Activated CD4-positive, alpha-beta T cell treated with anti-CD3 and anti-CD28 coated beads for 1 hour (primary cell): ENCODE results near the gene ANKRD33B.
"Not testable (repeated sequence)": the region's sequence is repeated elsewhere in the genome, so short reads cannot be mapped to it uniquely, and the experiment has no call there.

Source experiments
- DNase-seq: peaks from one replicate; pipeline ENCODE4 v3.0.0-alpha.2; 2020

The ANKRD33B gene

GRCh38 chr5:10538103-10538788, 25.6 kb upstream of the ANKRD33B start:
- no peak for DNase-seq

GRCh38 chr5:10538789-10539686, 24.8 kb upstream of the ANKRD33B start:
- no peak for DNase-seq

- DNase-seq = no peak
Measured at GRCh38 chr5:10539687-10539998, 24.2 kb upstream of the ANKRD33B start.

DNA sequence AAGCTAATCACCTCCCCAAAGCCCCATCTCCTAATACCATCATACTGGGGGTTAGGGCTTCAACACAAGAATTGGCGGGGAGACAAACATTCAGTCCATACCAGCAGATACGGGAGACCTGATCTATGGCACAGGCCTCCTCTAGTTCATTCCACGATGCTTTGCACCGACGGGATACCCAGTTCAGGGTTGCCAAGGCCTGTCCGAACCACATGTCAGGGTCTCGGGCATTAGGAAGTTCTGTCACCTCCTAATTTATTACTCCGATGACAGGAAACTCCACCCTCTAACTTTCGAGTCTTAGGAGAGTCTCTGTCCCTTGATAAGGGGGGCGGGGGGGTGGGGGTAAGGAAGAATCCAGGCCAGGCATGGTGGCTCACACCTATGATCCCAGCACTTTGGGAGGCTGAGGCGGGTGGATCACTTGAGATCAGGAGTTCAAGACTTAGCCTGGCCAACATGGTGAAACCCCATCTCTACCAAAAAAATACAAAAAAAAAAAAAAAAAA, 23.8 kb upstream of the ANKRD33B start:
- DNase-seq = no peak

DNA sequence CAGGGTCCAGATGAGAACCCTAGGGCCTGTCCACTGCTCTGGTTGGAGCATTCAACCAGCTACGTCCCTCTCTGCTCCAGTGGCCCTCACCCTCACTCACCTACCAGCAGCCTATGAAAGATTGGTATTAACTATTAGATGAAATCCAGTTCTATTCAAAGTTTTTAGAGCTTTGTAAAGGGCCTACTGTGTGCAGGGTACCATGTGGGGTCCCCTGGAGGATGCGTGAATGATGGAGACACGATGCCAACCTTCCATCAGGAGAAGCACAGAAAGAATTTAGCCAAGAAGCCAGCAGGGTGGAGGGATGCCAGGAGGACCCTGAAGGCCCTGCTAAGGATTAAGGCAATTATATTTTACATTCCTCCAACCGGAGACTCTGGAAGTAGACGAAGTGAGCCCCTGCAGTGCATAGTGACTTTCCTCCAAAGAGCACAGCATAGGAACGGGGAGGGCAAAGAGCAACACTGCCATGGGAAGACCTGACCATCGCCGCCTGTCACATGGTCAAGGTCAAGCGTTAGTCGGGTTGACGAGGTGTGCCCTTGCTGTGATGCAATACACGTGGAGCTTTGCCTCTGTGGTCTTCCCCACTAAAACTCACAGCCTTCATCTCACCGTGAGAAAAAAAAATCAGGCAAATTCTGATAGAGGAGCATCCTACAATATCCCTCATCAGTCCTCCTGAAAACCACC, 22.8 kb upstream of the ANKRD33B start:
- no peak for DNase-seq

GRCh38 chr5:10542055-10542550, 21.8 kb upstream of the ANKRD33B start:
- DNase-seq = no peak

DNA sequence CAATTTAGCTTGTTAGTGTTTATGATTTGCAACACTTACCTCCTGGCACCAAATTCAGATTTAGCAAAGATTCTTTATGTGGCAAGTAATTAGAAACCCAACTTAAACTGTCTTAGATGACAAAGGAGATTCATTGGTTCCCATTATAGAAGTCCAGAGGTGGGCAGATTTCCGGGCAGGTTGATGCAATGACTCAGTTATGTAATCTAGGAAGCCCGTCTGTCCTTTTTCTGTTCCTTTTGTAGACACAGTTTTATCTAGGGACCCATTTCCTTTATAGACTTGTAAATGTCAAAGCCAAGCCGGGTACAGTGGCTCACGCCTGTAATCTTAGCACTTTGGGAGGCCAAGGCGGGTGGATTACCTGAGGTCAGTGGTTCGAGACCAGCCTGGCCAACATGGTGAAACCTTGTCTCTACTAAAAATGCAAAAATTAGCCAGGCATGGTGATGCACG, 20.3 kb upstream of the ANKRD33B start:
- DNase-seq = no peak

GRCh38 chr5:10545084-10545483, 18.8 kb upstream of the ANKRD33B start:
- DNase-seq = no peak

DNA sequence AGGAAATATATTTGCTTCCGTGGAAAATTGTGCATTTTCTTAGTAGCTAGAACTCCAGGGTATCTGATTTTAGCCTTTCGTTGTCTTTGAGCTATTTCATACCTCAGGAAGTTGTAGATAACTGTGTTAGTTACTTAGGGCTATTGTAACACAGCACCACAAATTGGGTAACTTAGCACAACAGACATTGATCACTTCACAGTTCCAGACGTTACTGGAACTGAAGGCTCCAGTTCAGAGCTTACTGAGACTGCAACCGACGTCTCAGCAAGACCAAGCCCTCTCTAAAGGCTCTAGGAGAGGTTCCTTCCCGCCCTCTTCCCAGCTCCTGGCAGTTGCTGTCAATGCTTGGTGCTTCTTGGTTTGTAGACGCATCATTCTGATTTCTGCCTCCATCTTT, 17.7 kb upstream of the ANKRD33B start:
- no peak for DNase-seq

DNA sequence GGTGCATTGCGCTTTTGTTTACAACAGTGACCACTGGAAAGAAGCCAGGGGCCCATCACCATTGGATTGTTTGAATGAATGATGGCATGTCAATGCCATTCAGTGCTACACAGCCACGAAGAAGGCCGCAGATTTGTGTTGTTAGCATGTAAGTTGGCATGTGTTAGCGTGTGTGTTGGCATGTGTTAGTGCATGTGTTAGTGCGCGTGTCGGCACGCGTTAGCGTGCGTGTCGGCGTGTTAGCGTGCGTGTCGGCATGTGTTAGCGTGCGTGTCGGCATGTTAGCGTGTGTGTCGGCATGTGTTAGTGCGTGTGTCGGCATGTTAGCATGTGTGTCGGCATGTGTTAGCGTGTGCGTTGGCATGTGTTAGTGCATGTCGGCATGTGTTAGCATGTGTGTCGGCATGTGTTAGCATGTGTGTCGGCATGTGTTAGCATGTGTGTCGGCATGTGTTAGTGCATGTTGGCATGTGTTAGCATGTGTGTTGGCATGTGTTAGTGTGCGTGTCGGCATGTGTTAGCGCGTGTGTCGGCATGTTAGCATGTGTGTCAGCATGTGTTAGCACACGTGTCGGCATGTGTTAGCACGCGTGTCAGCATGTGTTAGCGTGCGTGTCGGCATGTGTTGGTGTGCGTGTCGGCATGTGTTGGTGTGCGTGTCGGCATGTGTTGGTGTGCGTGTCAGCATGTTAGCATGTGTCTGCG, 15.3 kb upstream of the ANKRD33B start:
- DNase-seq = no peak

DNA sequence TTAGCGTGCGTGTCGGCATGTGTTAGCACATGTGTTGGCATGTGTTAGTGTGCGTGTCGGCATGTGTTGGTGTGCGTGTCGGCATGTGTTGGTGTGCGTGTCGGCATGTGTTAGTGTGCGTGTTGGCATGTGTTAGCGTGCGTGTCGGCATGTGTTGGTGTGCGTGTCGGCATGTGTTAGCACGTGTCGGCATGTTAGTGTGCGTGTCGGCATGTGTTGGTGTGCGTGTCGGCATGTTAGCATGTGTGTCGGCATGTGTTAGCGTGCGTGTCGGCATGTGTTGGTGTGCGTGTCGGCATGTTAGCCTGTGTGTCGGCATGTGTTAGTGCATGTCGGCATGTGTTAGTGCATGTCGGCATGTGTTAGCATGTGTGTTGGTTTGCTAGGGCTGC, 14.8 kb upstream of the ANKRD33B start:
- not testable (repeated sequence) for DNase-seq

- no peak for DNase-seq
Measured at GRCh38 chr5:10550222-10550995, 13.5 kb upstream of the ANKRD33B start.

DNA sequence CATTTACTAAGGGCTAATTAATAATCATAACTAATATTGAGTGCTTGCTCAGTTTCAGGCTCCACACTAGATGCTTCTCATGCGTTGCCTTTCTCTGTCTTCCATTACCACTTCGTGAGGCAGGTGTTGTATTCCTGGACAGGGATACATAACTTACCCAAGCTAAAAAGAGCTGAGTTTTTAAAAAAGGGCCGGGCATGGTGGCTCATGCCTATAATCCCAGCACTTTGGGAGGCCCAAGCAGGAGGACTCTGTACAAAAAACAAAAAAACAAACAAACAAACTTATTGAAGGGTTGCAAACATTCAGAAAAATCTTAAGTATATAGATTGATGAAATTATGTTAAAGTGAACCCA, 12.1 kb upstream of the ANKRD33B start:
- no peak for DNase-seq

DNA sequence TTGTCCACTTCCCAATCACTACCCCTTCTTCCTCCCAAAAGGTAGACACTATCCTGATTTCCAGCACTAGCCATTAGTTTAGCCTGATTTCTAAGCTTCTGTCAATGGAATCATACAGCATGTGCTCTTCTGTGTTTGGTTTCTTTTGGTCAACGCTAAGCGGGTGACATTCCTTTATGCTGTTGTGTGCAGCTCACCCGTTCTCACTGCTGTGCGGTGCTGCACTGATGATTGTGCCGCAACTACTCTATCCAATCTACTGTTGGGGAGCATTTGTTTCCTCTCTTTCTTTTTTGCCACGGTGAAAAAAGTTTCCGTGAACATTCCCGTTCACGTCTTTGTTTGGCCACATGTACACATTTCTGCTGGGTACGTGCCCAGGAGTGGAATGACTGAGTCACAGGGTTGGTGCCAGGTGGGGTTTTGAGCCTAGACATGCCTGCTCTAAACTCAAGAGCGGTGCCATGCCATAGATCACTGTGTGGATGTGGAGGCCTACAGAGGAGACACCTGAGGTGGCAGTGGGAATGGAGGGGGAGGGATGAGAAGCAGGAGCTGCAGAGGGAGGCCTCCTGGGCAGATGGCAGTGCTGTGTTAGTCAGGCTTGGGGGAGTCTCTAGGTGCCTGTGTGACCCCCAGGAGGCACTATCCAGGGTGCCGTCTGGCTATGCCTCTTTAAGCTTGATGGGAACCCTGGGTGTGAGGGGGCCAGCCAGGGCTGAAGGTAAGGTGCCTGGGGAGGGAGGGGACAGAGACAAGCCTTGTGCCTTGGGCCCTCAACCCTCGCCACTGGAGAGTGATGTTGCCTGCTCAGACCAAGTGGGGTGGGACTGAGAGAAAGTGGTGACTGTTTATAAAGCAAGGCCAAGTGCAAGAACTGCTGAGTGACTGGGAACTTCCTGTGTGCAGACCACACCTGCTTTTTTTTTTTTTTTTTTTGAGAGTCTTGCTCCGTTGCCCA, 11.4 kb upstream of the ANKRD33B start:
- no peak for DNase-seq

DNA sequence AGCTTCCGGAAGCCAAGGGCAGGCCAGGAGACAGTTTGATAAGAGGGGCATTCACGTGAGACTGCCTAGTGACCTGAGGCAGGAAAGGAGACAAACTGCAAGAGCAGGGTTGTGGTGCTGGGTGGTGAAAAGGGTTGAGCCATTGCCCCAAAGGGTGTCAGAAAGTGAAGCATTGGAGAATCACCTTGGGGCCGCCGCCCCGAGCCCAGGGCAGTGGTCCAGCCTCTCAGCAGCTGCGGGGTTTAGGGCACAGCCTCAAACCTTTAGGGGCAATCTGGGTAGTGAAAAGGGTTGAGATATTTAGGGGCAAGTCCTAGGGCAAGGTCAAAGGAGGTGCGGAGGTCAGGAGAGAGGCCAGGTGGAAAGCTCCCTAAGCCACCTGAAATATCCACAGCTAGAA, 10.4 kb upstream of the ANKRD33B start:
- no peak for DNase-seq

- no peak for DNase-seq
Measured at GRCh38 chr5:10555277-10555684, 8.6 kb upstream of the ANKRD33B start.

DNA sequence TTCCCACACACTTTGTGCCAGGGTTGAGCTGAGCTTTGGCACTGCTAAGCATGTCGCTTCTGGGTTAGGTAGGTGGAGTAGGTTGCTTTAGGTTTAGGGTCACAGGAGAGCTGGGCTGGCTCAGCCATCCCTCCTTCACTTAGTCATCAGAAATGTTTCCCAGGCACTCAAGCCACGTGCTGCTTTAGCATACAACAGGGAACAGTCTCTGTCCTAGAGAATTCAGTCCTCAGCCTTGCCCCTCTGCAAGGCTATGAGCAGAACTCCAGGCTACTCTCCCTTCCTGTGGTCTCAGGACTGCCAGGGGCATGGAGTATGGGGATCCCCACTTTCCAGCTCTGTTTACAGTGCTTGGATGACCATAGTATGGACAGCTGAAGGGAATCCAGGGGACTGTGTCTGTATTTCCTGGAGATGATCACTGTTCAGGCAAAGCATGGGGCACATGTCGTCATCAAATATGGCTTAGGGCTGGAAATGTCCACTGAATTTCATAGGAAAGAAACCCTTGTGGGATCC, 7.5 kb upstream of the ANKRD33B start:
- DNase-seq = no peak

GRCh38 chr5:10556893-10557746, 6.8 kb upstream of the ANKRD33B start:
- DNase-seq = no peak

DNA sequence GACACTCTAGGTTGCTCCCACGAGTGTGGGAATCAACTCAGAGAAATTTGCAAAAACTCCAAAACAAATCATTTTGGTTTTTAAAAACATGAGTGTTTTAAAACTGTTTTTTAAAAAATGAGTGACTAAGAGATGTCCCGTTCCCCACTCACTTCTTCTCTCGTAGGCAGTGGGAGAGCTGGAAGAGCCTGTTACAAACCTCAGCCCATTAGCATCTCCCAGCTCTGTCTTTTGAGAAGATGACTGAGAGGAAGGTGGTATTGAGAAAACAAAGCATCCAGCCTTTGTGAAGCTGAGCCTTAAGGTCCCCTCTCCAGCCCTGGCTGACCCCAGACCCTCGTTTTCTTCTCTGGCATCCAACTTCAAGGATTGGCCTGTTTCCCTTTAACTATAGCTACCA, 4.7 kb upstream of the ANKRD33B start:
- DNase-seq = no peak

DNA sequence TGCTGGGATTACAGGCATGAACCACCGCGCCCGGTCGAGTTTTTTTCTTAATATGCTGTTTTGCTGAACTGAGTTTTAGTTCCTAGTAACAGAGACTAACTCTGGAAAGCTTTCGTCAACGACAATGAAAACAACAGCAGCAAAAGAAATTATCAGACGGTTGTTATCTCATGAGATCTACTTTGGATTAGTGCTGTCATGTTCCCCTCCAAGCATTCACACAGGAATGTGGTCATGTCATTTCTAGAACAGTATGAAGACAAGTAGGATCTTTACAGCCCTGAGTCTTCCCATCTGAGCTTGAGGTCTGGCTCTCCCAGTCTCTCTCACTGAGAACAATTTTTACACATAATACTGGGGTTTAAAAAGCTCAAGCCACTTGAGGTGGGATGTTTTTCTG, 4.0 kb upstream of the ANKRD33B start:
- no peak for DNase-seq
